NCI-H2171 (cell line): ENCODE results near the gene FRMD4A.
A peak's percentile ranks its signal among the peaks of the same experiment; 100 is the strongest.
"Not testable (repeated sequence)": the region's sequence is repeated elsewhere in the genome, so short reads cannot be mapped to it uniquely, and the experiment has no call there.

Source experiments
- DNase-seq: peaks from one replicate; lab custom pipeline; 2025; lab: John Stamatoyannopoulos, UW

FRMD4A gene

GRCh38 chr10:14102056-14102455 is 228.7 kb downstream of the FRMD4A start:
- no peak for DNase-seq

GRCh38 chr10:14099885-14100284 is 230.8 kb downstream of the FRMD4A start:
- DNase-seq = no peak

GRCh38 chr10:14093730-14094484 is 236.8 kb downstream of the FRMD4A start:
- DNase-seq = peak; percentile 10

- no peak for DNase-seq
Measured at GRCh38 chr10:14092799-14093198, 237.9 kb downstream of the FRMD4A start.

- no peak for DNase-seq
Measured at GRCh38 chr10:14089556-14090292, 241.0 kb downstream of the FRMD4A start.

GRCh38 chr10:14087566-14087965 is 243.2 kb downstream of the FRMD4A start:
- DNase-seq = peak; percentile 5

- no peak for DNase-seq
Measured at GRCh38 chr10:14086596-14086995, 244.1 kb downstream of the FRMD4A start.

- DNase-seq = no peak
Measured at GRCh38 chr10:14084875-14085274, 245.8 kb downstream of the FRMD4A start.

- no peak for DNase-seq
Measured at GRCh38 chr10:14080795-14081194, 249.9 kb downstream of the FRMD4A start.

- DNase-seq = no peak
Measured at GRCh38 chr10:14077430-14077829, 253.3 kb downstream of the FRMD4A start.

- DNase-seq = peak; percentile 25
Measured at GRCh38 chr10:14074062-14074884, 256.5 kb downstream of the FRMD4A start.

- DNase-seq = no peak
Measured at GRCh38 chr10:14072541-14072940, 258.2 kb downstream of the FRMD4A start.

- DNase-seq = no peak
Measured at GRCh38 chr10:14071956-14072355, 258.8 kb downstream of the FRMD4A start.

- DNase-seq = no peak
Measured at GRCh38 chr10:14068601-14069250, 262.0 kb downstream of the FRMD4A start.

- not testable (repeated sequence) for DNase-seq
Measured at GRCh38 chr10:14067638-14068037, 263.1 kb downstream of the FRMD4A start.

GRCh38 chr10:14066106-14066505 is 264.6 kb downstream of the FRMD4A start:
- DNase-seq = no peak

- no peak for DNase-seq
Measured at GRCh38 chr10:14063531-14064285, 267.0 kb downstream of the FRMD4A start.

GRCh38 chr10:14062528-14063260 is 268.0 kb downstream of the FRMD4A start:
- no peak for DNase-seq

GRCh38 chr10:14060320-14061070 is 270.2 kb downstream of the FRMD4A start:
- DNase-seq = no peak
